Hepatic stellate cell (primary cell): Measurements from ENCODE around the gene VMP1.
A peak's percentile ranks its signal among the peaks of the same experiment; 100 is the strongest.
"Not testable (repeated sequence)": the region's sequence is repeated elsewhere in the genome, so short reads cannot be mapped to it uniquely, and the experiment has no call there.

Experiments
- DNase-seq: peaks from one replicate; pipeline ENCODE4 v3.0.0; 2011; ENCODE audit warnings: low spot score

Gene VMP1

DNA sequence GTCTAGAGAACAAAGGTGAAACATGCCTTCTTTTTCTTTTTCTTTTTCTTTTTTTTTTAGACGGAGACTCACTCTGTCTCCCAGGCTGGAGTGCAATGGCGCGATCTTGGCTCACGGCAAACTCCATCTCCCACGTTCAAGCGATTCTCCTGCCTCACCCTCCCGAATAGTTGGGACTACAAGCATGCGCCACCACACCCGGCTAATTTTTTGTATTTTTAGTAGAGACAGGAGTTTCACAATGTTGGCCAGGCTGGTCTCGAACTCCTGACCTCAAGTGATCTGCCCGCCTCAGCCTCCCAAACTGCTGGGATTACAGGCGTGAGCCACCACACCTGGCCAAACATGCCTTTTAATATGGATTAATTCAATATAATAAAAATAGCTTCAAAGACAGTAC, 47.6 kb downstream of the VMP1 start:
- not testable (repeated sequence) for DNase-seq

DNA sequence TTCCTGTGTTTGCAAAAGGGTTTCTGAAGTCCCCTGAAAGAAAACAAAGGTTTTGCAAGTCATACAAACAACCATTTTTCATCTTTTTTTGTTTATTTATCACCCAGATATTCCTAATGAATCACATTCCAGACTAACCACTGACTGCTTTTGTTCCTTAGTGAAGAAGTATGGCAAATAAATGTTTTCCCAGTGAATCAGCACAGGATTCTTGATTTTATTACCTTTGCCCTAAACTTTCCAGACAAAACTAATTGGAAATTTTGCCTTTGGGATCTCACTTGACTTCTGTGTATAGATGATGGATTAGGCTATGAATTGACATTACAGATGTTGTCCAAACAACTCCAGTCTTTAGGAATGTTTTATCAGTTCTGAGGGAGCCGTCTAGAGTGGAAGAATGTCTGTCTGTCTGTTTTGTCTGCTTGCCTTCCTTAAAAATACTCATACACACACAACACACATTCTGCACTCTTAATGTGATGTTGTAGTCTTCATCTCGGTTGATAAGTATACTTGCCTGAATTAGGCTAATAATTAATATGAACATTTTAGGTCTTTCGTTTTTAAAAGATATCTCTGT, 48.9 kb downstream of the VMP1 start:
- peak; percentile 8 for DNase-seq

DNA sequence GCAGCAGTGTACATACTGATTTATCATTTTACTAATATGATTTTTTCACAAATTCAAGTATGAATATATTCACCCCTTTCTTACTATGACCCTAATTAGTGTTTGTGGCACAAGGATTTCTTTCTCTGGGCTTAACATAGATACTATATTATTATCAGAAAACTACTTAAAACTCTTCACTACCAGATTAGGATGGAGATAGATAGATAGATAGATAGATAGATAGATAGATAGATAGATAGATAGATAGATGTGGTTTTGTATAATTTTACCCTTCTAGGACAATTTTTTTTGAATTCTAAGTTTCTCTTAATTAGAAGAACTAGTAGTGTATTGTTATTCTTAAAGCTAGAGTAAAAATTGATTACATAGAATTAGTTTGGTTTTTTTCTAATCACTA, 49.6 kb downstream of the VMP1 start:
- no peak for DNase-seq

DNA sequence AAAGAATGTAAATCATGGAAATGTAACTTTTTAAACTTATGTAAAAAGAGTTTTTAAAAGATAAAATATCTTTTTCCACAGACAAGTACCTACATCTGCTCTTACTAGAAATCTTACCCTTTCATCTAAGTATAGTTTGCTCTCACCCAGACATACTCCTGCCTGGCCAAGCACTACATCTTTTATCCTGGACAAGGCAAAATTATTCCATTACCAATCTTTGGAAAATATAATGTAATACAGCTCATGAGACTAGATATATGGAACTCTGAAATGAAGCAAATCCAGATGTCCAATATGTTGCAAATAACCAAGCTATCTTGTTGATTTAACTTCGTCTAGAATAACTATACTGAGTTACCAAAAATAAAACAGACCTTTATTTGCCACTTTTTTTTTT, 50.0 kb downstream of the VMP1 start:
- DNase-seq: no peak

DNA sequence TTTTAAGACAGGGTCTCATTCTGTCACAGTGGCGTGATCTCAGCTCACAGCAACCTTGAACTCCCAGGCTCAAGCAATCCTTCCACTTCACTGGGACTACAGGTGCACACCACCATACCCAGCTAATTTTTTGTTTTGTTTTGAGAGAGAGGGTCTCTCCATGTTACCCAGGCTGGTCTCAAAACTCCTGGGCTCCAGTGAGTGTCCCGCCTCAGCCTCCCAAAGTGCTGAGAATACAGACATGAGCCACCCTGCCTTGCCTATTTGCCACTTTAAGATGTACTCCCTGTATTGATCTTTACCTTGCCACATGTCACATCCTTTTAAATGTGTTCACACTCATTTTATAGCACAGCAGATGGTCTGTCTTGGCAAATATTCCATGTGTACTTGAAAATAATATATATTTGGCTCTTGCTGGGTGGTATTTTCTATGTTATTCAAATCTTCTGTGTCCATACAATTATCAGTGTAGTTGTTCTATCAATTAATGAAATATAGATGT, 50.5 kb downstream of the VMP1 start:
- DNase-seq: no peak

DNA sequence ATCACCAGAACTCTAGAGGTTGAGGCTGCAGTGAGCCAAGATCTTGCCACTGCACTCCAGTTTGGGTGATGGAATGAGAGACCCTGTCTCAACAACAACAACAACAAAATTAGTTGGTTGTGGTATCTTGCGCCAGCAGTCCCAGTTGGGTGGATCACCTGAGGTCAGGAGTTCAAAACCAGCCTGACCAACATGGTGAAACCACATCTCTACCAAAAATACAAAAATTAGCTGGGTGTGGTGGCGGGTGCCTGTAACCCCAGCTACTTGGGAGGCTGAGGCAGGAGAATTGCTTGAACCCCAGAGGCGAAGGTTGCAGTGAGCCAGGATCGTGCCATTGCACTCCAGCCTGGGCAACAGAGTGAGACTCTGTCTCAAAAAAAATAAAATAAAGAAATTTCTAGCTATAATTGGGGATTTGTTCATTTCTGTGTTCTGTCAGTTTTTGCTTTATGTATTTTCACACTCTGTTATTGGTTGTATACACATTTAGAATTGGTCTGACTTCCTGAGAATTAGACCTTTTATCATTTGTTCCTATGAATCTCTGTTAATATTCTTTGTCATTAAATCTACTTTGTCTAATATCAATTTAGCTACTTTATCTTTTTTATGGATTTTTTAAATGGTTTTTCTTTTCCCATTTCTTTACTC, 51.7 kb downstream of the VMP1 start:
- DNase-seq: not testable (repeated sequence)

DNA sequence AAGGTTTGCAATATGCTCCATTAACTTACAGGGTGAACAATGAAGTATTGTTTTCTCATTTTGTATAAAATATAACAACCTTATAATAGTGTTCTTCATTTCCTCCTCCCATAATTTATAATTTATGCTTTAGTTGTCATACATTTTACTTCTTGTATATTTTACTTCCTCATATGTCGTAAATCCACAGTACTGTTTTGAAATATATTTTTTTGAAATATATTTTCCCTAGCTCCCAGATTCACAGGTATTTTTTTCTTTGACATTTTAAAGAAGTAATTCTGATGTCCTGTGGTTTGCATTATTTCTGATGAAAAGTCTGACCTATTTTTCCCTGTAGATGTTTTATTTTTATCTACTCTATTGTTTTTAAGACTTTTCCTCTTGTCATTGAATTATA, 52.7 kb downstream of the VMP1 start:
- DNase-seq: no peak

DNA sequence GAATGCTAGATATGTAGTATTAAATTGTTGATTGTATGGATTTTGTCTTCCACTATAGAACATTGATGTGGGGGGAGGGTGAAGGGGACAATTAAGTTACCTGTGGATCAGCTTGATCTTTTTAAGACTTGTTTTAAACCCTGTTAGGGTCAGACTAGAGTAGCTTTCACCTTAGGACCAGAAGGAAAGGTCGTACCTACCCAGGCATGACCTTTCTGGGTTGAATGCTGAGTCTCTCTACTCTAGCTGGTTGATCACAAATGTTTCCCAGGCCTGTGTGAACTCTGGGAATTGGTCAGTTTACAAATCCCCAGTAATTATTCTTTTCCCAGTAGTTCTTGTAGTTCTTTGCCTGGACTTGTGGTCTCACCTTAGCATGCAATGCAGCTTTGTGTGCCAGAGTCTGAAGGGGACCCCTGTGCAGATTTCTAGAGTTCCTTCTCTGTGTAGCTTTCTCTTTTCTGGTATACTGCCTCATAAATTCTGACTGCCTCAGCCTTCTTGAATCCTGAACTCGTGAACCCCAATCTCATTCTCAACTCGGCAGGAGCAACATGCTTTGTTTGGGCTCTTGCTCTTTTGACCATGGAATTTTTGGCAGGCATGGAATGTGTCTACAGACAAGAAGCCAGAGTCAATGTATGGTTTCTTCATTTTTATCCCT, 54.1 kb downstream of the VMP1 start:
- peak; percentile 15 for DNase-seq

DNA sequence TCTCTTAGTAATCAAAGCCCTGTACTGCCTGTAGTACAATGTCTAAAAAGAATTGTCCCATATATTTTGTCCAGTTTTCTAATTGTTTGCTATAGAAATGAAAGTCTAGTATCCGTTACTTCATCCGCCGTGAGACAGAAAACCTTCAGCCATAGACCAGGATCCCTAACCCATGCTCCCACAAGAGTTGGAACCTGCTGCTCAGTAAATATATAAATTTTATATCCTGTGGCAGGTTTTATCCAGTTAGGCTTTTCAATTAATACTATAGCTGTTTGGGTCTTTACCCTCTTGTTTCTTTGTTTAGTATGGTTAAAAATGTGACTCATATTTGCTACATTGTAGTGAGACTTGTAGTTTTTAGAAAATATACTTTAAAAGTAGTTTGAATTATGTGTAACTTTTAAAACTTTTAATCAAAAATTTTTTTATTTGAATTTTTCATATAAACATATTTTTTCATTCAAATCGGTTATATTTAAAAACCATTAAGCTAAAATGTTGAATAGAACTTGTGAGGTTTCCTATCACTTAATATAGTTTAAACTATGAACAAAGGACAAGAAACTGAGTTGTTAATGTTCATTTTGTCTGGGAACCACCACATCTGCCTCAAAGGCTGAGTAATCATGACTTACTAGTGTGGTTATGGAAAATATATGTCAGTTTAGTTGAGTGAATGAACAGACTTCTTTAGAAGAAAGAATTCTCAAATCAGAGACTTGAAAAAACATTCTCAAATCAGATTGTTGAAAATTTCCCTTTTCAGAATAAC, 54.8 kb downstream of the VMP1 start:
- no peak for DNase-seq

DNA sequence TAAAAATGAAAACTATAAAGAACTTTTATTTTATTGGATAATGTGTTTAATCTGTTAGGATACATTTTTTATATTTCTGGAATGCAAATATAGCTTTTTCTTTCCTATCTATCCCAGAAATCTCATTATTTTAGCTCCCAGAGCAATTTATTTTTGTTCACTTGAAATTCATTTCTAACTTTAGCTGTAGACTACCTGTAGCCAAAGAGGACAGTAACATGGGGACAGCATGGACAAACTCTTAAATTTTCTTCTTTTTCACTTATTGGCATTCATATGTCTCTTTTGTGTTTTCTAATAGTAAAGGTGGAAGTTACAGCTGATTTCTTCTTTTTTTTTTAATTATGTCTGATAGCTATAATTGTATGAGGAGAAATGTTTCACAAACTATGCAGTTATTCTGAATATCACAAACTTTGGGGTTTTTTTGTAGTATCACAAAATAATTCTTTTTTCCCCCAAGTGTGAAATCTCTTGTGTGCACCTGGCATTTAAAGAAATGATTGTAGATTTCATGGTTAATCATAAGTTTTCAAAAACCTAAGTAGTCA, 55.4 kb downstream of the VMP1 start:
- no peak for DNase-seq

DNA sequence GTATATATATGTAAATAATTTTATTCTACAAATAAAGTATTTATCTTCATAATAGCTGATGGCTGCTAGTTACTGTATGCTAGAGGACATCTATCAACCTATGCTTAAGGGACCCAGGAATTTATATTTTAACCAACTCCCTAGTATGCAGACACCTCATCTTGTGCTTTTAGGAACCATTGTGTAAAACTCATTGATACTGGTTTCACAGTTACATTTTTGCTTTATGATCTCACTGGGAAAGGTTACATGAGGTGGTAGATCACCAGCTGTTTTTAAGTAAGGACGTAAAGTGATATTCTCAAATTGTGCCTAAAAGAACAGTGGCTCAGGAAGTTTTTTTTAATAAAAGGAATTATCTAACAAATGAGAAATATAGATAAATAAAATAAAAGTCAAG, 56.4 kb downstream of the VMP1 start:
- DNase-seq: no peak

DNA sequence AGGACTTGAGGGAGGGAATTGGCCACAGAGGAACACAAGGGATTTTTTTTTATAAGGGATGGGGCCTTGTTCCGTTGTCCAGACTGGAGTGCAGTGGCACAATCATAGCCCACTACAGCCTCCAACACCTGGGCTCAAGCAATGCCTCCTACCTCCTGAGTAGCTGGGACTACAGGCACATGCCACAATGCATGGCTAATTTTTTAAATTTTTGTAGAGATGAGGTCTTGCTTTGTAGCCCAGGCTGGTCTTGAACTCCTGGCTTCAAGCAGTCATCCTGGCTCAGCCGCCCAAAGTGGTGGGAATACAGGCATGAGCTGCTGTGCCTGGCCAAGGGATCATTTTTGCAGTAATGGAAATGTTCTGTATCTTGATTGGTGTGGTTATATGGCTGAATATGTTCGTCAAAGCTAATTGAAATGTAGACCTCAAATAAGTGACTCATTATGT, 56.9 kb downstream of the VMP1 start:
- DNase-seq: no peak

DNA sequence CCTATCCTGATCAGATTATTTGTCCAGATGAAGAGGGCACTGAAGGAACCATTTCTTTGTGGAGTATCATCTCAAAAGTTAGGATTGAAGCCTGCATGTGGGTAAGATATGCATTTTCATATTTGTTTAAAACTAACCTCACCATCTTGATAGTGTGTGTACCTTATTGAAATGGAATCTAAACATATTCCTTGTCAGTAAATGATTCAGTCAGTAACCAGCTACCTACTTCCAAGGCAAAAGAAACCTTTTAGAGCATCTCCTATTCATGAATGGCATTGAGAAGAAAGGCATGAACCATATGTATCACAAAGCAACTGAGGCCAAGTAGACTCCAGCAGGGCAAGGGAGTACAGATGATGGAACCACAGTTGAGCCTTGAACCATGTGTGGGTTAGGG, 57.6 kb downstream of the VMP1 start:
- no peak for DNase-seq

DNA sequence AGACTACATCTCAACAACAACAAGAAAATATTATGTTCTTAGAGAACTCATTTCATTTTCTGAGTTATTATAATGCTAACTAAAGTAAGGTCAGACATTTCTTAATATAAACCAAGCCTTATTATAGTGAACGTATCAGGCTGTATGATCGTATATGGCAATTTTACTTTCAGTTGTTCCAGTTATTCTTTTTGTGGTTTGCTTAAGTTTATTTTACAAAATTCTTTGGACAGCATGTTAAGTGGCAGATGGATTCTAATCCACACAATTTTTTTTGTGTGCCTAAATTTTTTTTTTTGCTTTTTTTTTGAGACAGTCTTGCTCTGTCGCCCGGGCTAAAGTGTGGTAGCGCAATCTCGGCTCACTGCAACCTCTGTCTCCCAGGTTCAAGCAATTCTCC, 59.0 kb downstream of the VMP1 start:
- DNase-seq: no peak

DNA sequence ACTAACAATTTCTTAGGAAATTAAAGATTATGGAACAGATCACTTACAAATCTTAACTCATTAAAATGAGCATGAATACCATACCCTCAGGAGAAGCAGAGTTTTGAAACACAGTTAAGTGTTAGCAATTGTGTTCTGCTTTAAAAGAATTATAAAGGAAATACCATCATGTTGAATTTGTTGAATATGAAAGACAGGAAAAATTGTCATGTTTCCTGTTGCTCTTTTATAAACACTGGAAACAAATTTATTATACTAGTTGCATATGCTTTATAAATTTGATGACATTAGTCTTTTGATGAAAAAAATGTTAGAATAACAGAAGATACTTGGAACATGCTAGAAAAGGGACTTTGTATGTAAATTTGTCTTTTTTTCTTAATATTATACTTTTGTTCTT, 59.7 kb downstream of the VMP1 start:
- DNase-seq: no peak

DNA sequence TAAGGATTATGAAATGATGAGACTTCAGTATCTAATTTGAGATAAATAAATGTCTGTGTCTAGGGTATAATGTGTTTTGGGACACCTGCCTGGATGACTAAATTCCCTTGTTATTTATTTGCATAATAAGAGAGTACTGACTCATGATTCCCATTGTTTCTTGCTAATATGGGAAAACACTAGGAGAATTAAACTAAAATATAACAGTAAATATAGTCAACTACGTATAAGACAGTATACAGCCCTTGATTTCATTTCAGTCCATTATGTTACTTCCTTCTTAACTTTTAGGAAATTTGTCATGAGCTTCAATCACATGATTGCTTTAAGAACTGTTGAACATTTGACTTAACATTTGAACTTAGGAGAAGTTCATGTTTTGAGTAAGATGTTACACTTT, 62.4 kb downstream of the VMP1 start:
- no peak for DNase-seq

DNA sequence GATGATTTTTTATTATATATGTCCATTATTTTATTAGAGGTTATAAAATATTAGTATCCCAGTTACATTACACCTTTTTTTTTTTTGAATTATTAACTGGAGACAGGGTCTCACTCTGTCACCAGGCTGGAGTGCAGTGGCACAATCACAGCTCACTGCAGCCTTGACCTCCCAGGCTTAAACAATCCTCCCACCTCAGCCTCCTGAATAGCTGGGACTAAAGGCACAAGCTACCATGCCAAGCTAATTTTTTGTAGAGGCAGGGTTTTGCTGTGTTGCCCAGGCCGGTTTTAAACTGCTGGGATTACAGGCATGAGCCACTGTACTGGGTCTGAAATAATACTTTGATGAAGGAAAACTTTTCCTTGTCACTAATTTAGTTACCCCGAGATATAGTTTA, 63.6 kb downstream of the VMP1 start:
- no peak for DNase-seq

DNA sequence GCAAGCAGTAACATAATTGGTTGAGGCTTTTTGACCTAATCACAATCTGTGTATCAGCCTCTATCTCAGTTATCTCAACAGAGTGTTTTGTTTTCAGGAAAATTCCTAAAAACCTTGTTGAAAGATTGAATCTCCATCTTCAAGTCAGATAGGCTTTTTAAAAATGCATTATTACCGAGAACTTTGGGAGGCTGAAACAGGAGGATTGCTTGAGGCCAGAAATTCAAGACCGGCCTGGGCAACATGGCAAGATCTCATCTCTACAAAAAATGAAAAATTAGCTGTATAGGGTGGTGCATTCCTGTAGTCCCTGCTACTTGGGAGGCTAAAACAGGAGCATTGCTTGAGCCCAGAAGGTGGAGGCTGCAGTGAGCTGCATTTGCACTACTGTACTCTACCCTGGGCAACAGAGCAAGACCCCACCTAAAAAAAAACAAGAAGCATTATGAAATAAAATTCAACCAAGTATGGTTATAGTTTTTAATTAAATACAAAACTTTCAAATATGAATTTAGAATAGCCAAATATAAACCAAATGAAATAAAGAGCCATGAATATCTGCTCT, 68.4 kb downstream of the VMP1 start:
- no peak for DNase-seq

DNA sequence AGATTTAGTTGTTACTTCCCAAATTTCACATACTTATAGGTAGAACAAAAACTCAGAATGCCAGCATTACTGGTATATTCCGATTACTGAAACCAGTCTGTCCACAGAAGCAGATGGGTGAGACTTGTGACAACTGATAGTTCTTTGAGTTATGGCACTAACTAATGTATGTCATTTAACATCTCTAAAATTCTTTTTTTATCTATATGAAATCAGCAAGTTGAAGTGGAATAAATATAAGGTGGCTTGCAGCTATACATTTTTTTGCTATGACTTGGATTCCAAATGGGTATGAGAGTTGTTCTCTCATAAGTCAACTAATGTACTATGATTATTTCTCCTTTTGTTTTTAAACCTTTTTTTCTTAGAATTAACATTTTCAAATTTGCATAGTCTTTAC, 69.1 kb downstream of the VMP1 start:
- DNase-seq: no peak

DNA sequence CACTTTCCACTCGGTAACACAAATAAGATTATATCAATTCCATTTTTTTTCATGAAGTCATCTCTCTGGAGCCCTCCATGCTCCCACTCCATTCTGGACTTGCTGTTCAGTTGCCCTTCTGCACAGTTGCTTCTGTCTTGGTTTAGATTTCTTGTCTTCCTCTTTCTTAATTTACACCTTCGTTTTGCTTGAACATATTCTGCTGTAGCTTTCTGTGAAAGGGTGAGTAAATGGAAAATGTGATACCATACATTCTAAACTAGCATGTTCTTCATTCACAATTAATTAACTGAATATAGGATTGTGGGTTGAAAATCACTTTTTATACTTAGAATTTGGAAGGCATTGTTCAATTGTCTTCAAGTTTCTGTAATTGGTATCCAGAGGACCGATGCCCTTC, 69.6 kb downstream of the VMP1 start:
- DNase-seq: no peak

DNA sequence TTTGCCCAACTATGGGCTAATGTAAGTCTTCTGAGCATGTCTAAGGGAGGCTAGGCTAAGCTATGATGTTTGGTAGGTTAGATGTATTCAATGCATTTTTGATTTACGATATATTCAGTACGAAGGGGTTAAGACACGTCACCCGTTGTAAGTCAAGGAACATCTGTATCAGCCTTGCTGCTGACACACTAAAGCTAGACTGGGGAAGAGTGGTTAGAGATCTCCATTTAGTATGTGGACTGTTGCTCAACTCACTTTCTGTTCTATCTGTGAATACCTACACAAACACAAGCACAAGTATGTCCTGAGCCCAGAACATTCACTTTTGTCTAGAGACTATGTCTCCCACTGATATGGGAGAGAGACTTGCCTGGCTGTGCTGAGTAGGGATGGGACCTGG, 71.5 kb downstream of the VMP1 start:
- no peak for DNase-seq

DNA sequence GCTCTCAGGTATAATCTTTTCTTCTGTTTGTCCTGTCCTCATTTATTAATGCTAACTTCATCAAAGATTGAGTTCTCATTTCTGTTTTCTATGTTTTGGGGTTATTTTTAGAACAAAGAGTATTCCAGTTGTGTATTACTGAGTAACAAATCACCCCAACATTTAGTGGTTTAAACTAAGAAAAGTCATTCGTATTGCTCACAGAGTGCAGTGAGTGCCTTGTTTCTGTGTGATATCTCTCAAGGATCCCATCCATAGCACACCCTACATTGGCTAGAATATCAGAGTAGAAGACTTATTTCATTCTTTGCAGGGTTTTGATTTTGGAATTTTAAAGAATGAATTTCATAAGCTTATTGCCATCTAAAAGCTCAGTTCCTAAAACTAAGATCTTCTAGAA, 72.1 kb downstream of the VMP1 start:
- no peak for DNase-seq
